Keratinocyte (primary cell): ENCODE measurements around the gene NLRC5.

Experiments used
- CTCF ChIP-seq, 3 experiments: IDR thresholded peaks in 1 of 3; conservative IDR thresholded peaks in 1 of 3; optimal IDR thresholded peaks in 1 of 3; 2 replicates in 2 of 3; 3 replicates in 1 of 3; pipeline versions ENCODE3 to v1.5.1; 2011; ENCODE audit warnings: low read length in 3 of 3, mild to moderate bottlenecking in 3 of 3, moderate library complexity in 2 of 3, control low read depth in 1 of 3, inconsistent platforms in 1 of 3; ENCODE audit not compliant: insufficient read depth in 2 of 3; ENCODE audit errors: extremely low read depth in 1 of 3
- EZH2 ChIP-seq: IDR thresholded peaks from one replicate; pipeline ENCODE4 v1.6.1; 2012; ENCODE audit warnings: inconsistent platforms, mild to moderate bottlenecking, low read length, moderate library complexity

GRCh38 chr16:57016831-57017230 lies 27.5 kb downstream of the NLRC5 start:
- TF ChIP-seq CTCF (optimal IDR thresholded peaks at IDR 0.05 in 1 of 3, IDR thresholded peaks at IDR 0.05 in 1 of 3, conservative IDR thresholded peaks at IDR 0.05 in 1 of 3; ENCODE audit: extremely low read depth in 1 of 3, insufficient read depth in 2 of 3, low read length in 3 of 3) = no peak
- no peak for TF ChIP-seq EZH2
